Smooth muscle cell (in vitro differentiated cells): Measurements from ENCODE around the gene DAPK1. TPM values are rescaled to one million over a fixed set of nuclear protein-coding genes. Genes with fewer than 3 reads are reported as not detected.

Source experiments
- DNase-seq: peaks from one replicate; lab custom pipeline; 2025; ENCODE audit not compliant: unreplicated experiment; lab: John Stamatoyannopoulos, UW
- H2AFZ ChIP-seq: fragments of 200-600 bp; sonication (generic); 2 replicates; pipeline ENCODE4 v1.6.0; 2016; ENCODE audit warnings: antibody characterized with exemption, low read depth, mild to moderate bottlenecking
- H3F3A ChIP-seq: fragments of 200-600 bp; sonication (generic); 2 replicates; pipeline ENCODE4 v1.6.0; 2017; ENCODE audit warnings: antibody characterized with exemption, low read depth
- H3K27ac ChIP-seq: fragments of 200-600 bp; sonication (generic); 2 replicates; pipeline ENCODE4 v1.5.1; 2016; ENCODE audit warnings: low read depth, mild to moderate bottlenecking
- H3K27me3 ChIP-seq: fragments of 200-600 bp; sonication (generic); 2 replicates; pipeline ENCODE4 v1.6.1; 2016; ENCODE audit warnings: low read depth, mild to moderate bottlenecking
- H3K36me3 ChIP-seq: fragments of 200-600 bp; sonication (generic); 2 replicates; pipeline ENCODE4 v1.5.1; 2016; ENCODE audit warnings: low read depth
- H3K4me1 ChIP-seq: fragments of 200-600 bp; sonication (generic); 2 replicates; pipeline ENCODE4 v1.5.1; 2016; ENCODE audit warnings: low read depth
- H3K4me2 ChIP-seq: fragments of 200-600 bp; sonication (generic); 2 replicates; pipeline ENCODE4 v1.6.0; 2016; ENCODE audit warnings: mild to moderate bottlenecking
- H3K4me3 ChIP-seq: fragments of 200-600 bp; sonication (generic); 2 replicates; pipeline ENCODE4 v1.5.1; 2016; ENCODE audit warnings: mild to moderate bottlenecking
- H3K79me2 ChIP-seq: fragments of 200-600 bp; sonication (generic); 2 replicates; pipeline ENCODE4 v1.6.0; 2016; ENCODE audit warnings: low read depth, mild to moderate bottlenecking
- H3K9ac ChIP-seq: fragments of 200-600 bp; sonication (generic); 2 replicates; pipeline ENCODE4 v1.6.0; 2016; ENCODE audit warnings: low read depth
- H3K9me3 ChIP-seq: fragments of 200-600 bp; sonication (generic); replicated peaks from 2 replicates; pipeline ENCODE4 v1.5.1; 2016; ENCODE audit warnings: low read depth
- H4K20me1 ChIP-seq: fragments of 200-600 bp; sonication (generic); 2 replicates; pipeline ENCODE4 v1.6.0; 2016; ENCODE audit warnings: low read depth
- WGBS: methylation state at CpG from one replicate; pipeline ENCODE4 v1.1.7; 2016; ENCODE audit warnings: low lambda C conversion rate; 5-methylcytosine and 5-hydroxymethylcytosine counted together
- polyA plus RNA-seq: library from polyadenylated mRNA; unstranded; fragments of >200 nt; fragmentation: Nextera tagmentation; extraction: Ambion mirVana; gene quantifications from 2 replicates; pipeline ENCODE4 v1.2.1, GENCODE V29; 2016
- total RNA-seq: library from RNA; depleted of rRNA; stranded (reverse); fragments of >200 nt; gene quantifications from 2 replicates; pipeline ENCODE4 v1.2.3, GENCODE V29; 2014
- TF ChIP-seq, protein P1 (sequence below): fragments of 200-600 bp; sonication (generic); IDR thresholded peaks from 2 replicates; pipeline ENCODE4 v1.5.1; 2017; ENCODE audit warnings: borderline replicate concordance, mild to moderate bottlenecking, antibody characterized with exemption; ENCODE audit not compliant: insufficient read depth, poor library complexity, severe bottlenecking

The DAPK1 gene
- total and polyA plus RNA-seq, 2 experiments from 2014 or later: 12.6 to 20.3 TPM

GRCh38 chr9:87503430-87503829, 5.8 kb downstream of the DAPK1 start:
- Histone ChIP-seq H4K20me1 (peaks cover 9% of the 10 kb centered on the region), H3K9me3 (no peaks in the 10 kb centered on the region), H3K27ac (no peak overlapping the region), H3K4me2 (no peak overlapping the region), H2AFZ (no peak overlapping the region), H3K9ac (no peak overlapping the region), H3F3A (peaks cover 4% of the 10 kb centered on the region), H3K4me3 (no peak overlapping the region), H3K4me1 (peaks cover 14% of the 10 kb centered on the region), H3K27me3 (no peaks in the 10 kb centered on the region), H3K79me2 (peaks cover 21% of the 10 kb centered on the region), H3K36me3 (no peaks in the 10 kb centered on the region)
- WGBS: 96% methylated on average over 2 of the region's 2 CpGs
- no peak for DNase-seq
- TF ChIP-seq, protein P1, sequence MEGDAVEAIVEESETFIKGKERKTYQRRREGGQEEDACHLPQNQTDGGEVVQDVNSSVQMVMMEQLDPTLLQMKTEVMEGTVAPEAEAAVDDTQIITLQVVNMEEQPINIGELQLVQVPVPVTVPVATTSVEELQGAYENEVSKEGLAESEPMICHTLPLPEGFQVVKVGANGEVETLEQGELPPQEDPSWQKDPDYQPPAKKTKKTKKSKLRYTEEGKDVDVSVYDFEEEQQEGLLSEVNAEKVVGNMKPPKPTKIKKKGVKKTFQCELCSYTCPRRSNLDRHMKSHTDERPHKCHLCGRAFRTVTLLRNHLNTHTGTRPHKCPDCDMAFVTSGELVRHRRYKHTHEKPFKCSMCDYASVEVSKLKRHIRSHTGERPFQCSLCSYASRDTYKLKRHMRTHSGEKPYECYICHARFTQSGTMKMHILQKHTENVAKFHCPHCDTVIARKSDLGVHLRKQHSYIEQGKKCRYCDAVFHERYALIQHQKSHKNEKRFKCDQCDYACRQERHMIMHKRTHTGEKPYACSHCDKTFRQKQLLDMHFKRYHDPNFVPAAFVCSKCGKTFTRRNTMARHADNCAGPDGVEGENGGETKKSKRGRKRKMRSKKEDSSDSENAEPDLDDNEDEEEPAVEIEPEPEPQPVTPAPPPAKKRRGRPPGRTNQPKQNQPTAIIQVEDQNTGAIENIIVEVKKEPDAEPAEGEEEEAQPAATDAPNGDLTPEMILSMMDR: no peak

- peaks cover 14% of the 10 kb centered on the region for H3K4me1 ChIP-seq
- no peak for DNase-seq
- no peak overlapping the region for H3K27ac ChIP-seq
- no peak overlapping the region for H3K9ac ChIP-seq
- peaks cover 21% of the 10 kb centered on the region for H3K79me2 ChIP-seq
- peaks cover 9% of the 10 kb centered on the region for H4K20me1 ChIP-seq
- no peaks in the 10 kb centered on the region for H3K36me3 ChIP-seq
- TF ChIP-seq, protein P1: no peak
- no peaks in the 10 kb centered on the region for H3K27me3 ChIP-seq
- 83% methylated on average over 5 of the region's 5 CpGs for WGBS
- no peaks in the 10 kb centered on the region for H3K9me3 ChIP-seq
- no peak overlapping the region for H3K4me3 ChIP-seq
- H3K4me2 ChIP-seq: no peak overlapping the region
- no peak overlapping the region for H2AFZ ChIP-seq
- peaks cover 4% of the 10 kb centered on the region for H3F3A ChIP-seq
Measured at GRCh38 chr9:87503927-87504326, 6.3 kb downstream of the DAPK1 start.

GRCh38 chr9:87504938-87505337, 7.3 kb downstream of the DAPK1 start:
- H3K27ac ChIP-seq: no peak overlapping the region
- H2AFZ ChIP-seq: no peak overlapping the region
- no peak for DNase-seq
- TF ChIP-seq, protein P1: no peak
- H3K36me3 ChIP-seq: no peaks in the 10 kb centered on the region
- H3K4me2 ChIP-seq: no peak overlapping the region
- H3K4me3 ChIP-seq: no peak overlapping the region
- peaks cover 9% of the 10 kb centered on the region for H4K20me1 ChIP-seq
- H3F3A ChIP-seq: peaks cover 4% of the 10 kb centered on the region
- peaks cover 21% of the 10 kb centered on the region for H3K79me2 ChIP-seq
- H3K4me1 ChIP-seq: peaks cover 6% of the 10 kb centered on the region
- H3K9me3 ChIP-seq: no peaks in the 10 kb centered on the region
- no peak overlapping the region for H3K9ac ChIP-seq
- no peaks in the 10 kb centered on the region for H3K27me3 ChIP-seq

GRCh38 chr9:87505869-87506678, 8.4 kb downstream of the DAPK1 start:
- Histone ChIP-seq H3K4me1 (no peaks in the 10 kb centered on the region), H3K27ac (no peak overlapping the region), H3K9ac (no peak overlapping the region), H4K20me1 (peaks cover 9% of the 10 kb centered on the region), H3K36me3 (no peaks in the 10 kb centered on the region), H3K27me3 (no peaks in the 10 kb centered on the region), H3K4me3 (no peak overlapping the region), H3F3A (peaks cover 4% of the 10 kb centered on the region), H3K9me3 (no peaks in the 10 kb centered on the region), H3K4me2 (no peak overlapping the region), H2AFZ (no peak overlapping the region), H3K79me2 (peaks cover 14% of the 10 kb centered on the region)
- 99% methylated on average over 13 of the region's 13 CpGs for WGBS
- no peak for DNase-seq
- TF ChIP-seq, protein P1: no peak
